NCI-H2107 treated with DMSO at 0.1 percent for 48 hours (cell line): ENCODE measurements around the gene ARHGAP23.
A peak's percentile ranks its signal among the peaks of the same experiment; 100 is the strongest.

ENCODE experiments used
- DNase-seq: peaks from one replicate; lab custom pipeline; 2025; ENCODE audit not compliant: unreplicated experiment; lab: John Stamatoyannopoulos, UW

ARHGAP23 gene

GRCh38 chr17:38545531-38546225, 117.4 kb downstream of the ARHGAP23 start:
- DNase-seq: no peak

GRCh38 chr17:38546396-38546795, 118.1 kb downstream of the ARHGAP23 start:
- DNase-seq: no peak

DNA sequence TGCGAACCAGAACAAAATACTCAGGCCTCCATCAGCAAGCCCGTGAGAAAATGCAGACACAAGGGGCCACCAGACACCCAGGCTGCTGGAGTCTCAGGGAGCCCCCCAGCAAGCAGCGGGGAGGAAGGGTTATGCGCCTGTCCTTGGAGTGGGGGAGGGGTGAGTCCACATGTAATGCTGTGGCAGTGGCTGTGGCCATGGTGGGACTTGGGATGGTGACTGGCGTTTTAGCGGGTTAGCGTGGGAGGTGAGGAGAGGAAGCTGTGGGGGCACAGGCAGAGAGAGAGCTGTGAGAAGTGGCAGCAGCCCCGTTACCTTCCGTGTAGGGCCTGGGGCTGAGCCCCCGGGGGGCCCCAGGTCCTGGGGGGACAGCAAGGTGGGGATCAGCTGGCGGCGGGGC, 119.2 kb downstream of the ARHGAP23 start:
- DNase-seq: no peak

DNA sequence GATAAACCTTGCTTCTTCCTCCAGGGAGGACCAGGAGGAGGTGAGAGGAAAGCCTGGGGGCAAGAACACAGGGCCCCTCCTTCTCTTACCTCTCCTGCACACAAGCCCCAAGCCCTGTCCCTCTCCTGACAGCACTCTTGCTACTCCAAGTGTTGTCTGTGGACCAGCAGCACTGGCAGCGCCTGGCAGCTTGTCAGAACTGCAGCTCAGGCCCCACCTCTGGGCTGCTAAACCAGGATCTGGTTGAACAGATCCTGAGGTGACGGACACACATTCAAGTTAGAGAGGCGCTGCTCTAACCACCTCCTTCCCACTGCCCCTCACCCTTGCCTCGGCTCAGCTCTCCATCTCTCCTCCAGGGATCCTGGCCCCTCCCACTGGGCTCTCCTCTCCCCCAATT, 121.0 kb downstream of the ARHGAP23 start:
- no peak for DNase-seq

GRCh38 chr17:38550661-38551060, 122.4 kb downstream of the ARHGAP23 start:
- DNase-seq: no peak

GRCh38 chr17:38551121-38551520, 122.9 kb downstream of the ARHGAP23 start:
- no peak for DNase-seq

GRCh38 chr17:38552343-38552742, 124.1 kb downstream of the ARHGAP23 start:
- no peak for DNase-seq

DNA sequence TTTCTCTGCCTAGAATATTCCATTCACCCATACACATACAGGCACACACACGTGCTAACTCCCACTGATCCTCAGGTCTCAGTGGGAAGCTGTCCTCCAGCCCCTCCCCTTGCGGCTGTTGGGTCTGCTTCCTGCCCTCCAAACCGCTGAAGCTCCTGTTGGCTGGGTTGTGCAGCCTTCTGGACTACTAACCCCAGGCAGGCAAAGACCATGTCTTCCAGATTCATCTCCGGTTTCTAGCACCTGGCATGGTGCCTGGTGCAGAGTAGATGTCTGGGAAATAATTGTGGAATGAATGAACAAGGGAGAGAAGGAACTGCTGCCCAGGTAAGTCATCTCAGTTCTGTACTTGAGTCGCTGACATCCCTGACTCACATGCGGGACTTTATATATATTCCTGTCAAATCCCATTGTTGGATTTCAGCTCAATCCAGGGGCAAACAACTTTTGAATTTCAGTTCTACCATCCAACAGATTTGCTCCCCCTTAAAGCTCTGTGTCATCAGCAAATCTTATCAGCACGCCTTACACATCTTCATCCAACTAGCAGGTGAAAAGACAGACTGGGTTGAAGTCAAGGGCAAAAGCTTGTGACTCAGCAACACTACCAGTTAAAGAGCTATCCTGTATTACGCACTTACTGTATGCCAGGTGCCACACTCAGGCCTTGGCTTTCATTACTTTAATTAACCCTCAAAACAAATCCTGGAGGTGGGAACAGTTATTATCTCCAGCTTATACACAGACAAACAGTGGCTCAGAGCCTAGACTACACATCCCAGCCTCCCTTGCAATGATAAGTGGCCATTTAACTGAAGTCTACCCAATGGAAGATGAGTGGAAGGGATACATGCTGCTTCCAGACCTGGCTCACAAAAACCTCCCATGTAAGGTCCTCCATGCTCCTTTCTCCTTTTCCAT, 126.4 kb downstream of the ARHGAP23 start:
- peak; percentile 83 for DNase-seq

GRCh38 chr17:38556239-38556638, 128.0 kb downstream of the ARHGAP23 start:
- DNase-seq: no peak

GRCh38 chr17:38557396-38557795, 129.1 kb downstream of the ARHGAP23 start:
- DNase-seq: no peak

GRCh38 chr17:38557836-38558727, 129.8 kb downstream of the ARHGAP23 start:
- DNase-seq: peak; percentile 87

DNA sequence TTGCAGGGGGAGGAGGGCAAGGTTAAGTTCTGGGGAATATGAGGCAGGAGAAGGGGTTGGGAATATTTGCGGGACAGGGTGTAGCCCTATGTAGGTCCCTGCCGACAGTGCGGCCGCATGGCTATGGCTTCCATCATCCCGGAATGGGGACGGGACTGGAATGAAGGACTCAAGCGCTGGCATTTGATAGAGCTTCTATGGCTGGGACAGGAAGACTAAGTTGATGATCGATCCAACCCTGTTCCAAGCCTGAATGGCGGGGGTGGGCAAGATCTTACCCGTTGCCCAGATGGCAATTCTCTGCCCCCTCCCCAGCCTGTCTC, 130.4 kb downstream of the ARHGAP23 start:
- DNase-seq: peak; percentile 30

GRCh38 chr17:38559051-38559879, 131.0 kb downstream of the ARHGAP23 start:
- peak; percentile 90 for DNase-seq

- DNase-seq: no peak
These were observed 131.6 kb downstream of the ARHGAP23 start for GRCh38 chr17:38559880-38560230.

GRCh38 chr17:38560503-38561318, 132.4 kb downstream of the ARHGAP23 start:
- no peak for DNase-seq

DNA sequence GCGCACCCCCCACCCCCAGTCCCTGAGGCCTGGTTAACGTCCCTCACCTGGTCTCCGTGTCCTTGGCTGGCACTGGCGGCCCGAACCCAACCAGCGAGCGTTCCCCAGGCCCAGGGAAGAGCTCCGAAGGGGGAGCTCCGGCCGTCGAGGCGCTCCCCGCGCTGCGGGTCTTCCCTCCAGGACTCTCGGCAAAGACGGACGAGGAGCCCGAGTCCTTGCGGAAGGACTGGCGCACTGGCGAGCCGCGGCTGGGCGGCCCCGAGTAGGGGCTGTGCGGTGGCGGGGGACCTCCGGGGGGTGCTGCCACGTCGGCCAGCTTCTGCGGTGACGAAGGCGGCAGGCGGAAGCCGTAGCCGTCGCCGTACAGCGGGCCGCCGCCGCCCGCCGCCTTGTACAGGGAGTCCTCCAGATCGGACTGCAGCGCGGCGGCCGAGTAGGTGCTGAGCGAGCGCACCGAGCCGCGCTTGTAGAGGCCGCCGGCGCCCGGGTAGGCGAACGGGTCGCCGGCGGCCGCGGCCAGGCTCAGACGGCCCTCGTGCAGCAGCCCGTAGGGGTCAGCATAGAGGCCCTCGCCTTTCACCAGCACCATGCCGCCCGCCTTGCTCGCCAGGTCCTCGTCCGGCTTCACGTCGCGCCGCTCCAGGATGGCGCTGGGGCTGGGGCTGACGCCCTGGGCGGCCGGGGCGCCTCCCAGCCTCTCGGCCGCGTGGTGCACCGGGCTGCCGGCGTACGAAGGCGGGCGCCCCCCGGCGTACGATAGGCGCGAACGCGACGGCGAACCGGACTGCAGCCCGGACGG, 133.4 kb downstream of the ARHGAP23 start:
- no peak for DNase-seq
